Mammary epithelial cell (primary cell): ENCODE data around the gene ENTHD1.

Source experiments
- CTCF ChIP-seq, 2 donors: IDR thresholded peaks in 1 of 2; conservative IDR thresholded peaks in 1 of 2; 2 replicates each; pipeline ENCODE4 v1.5.1; 2011 to 2012; ENCODE audit warnings: inconsistent platforms in 2 of 2, low read length in 2 of 2, mild to moderate bottlenecking in 2 of 2, control low read depth in 1 of 2, low read depth in 1 of 2; ENCODE audit not compliant: insufficient read depth in 1 of 2; ENCODE audit errors: extremely low read depth in 1 of 2
- EZH2 ChIP-seq: IDR thresholded peaks from 2 replicates; pipeline ENCODE4 v1.6.1; 2012; ENCODE audit warnings: low read length, inconsistent platforms, borderline replicate concordance

- TF ChIP-seq CTCF (conservative IDR thresholded peaks at IDR 0.05 in 1 of 2, IDR thresholded peaks at IDR 0.05 in 1 of 2; ENCODE audit: extremely low read depth in 1 of 2, insufficient read depth in 1 of 2, low read depth in 1 of 2, low read length in 2 of 2) (no peak), EZH2 (no peak)
These were observed 60.0 kb downstream of the ENTHD1 start for GRCh38 chr22:39833610-39834009.
